ENCODE data around the gene HMG20B.

HMG20B gene

GRCh38 chr19:3531716-3532115, 41.0 kb upstream of the HMG20B start:
- Histone ChIP-seq H3F3A (ENCODE audit: insufficient read depth, low read length) (no peaks in the 10 kb centered on the region), H3K9ac (ENCODE audit: low read length) (no peak overlapping the region), H3K79me2 (ENCODE audit: low read length) (no peaks in the 10 kb centered on the region), H2AFZ (ENCODE audit: low read length) (no peak overlapping the region), H4K20me1 (ENCODE audit: insufficient read depth, low read length) (no peaks in the 10 kb centered on the region), H3K4me1 (ENCODE audit: low read length) (no peaks in the 10 kb centered on the region), H3K4me2 (ENCODE audit: low read depth, low read length) (no peak overlapping the region), H3K9me2 (replicated peaks; ENCODE audit: insufficient read depth, low read length) (no peaks in the 10 kb centered on the region), H3K27ac (ENCODE audit: low read length) (no peak overlapping the region), H3K36me3 (replicated peaks; ENCODE audit: insufficient read depth, low read length) (no peaks in the 10 kb centered on the region), H3K27me3 (replicated peaks; ENCODE audit: insufficient read depth, low read length) (no peaks in the 10 kb centered on the region), H3K4me3 (ENCODE audit: low read length) (no peak overlapping the region), H3K9me3 (replicated peaks; ENCODE audit: insufficient read depth, low read length) (no peaks in the 10 kb centered on the region)
- DNase-seq: no peak
- no peak for TF ChIP-seq EZH2phosphoT487 (IDR thresholded peaks at IDR 0.05; ENCODE audit: low read length)
- TF ChIP-seq EZH2 (optimal IDR thresholded peaks at IDR 0.05; ENCODE audit: low read depth, low read length): no peak
- TF ChIP-seq CTCF (IDR thresholded peaks at IDR 0.05; ENCODE audit: low read length): no peak

- H3F3A ChIP-seq (ENCODE audit: insufficient read depth, low read length): no peaks in the 10 kb centered on the region
- no peaks in the 10 kb centered on the region for H3K9me3 ChIP-seq (replicated peaks; ENCODE audit: insufficient read depth, low read length)
- no peak for DNase-seq
- no peak overlapping the region for H3K27ac ChIP-seq (ENCODE audit: low read length)
- no peak overlapping the region for H3K4me2 ChIP-seq (ENCODE audit: low read depth, low read length)
- H3K4me3 ChIP-seq (ENCODE audit: low read length): no peak overlapping the region
- TF ChIP-seq CTCF (IDR thresholded peaks at IDR 0.05; ENCODE audit: low read length) (no peak), EZH2 (optimal IDR thresholded peaks at IDR 0.05; ENCODE audit: low read depth, low read length) (no peak), EZH2phosphoT487 (IDR thresholded peaks at IDR 0.05; ENCODE audit: low read length) (no peak)
- H4K20me1 ChIP-seq (ENCODE audit: insufficient read depth, low read length): no peaks in the 10 kb centered on the region
- no peak overlapping the region for H2AFZ ChIP-seq (ENCODE audit: low read length)
- no peaks in the 10 kb centered on the region for H3K36me3 ChIP-seq (replicated peaks; ENCODE audit: insufficient read depth, low read length)
- no peaks in the 10 kb centered on the region for H3K27me3 ChIP-seq (replicated peaks; ENCODE audit: insufficient read depth, low read length)
- no peaks in the 10 kb centered on the region for H3K4me1 ChIP-seq (ENCODE audit: low read length)
- no peaks in the 10 kb centered on the region for H3K79me2 ChIP-seq (ENCODE audit: low read length)
- H3K9me2 ChIP-seq (replicated peaks; ENCODE audit: insufficient read depth, low read length): no peaks in the 10 kb centered on the region
- H3K9ac ChIP-seq (ENCODE audit: low read length): no peak overlapping the region
Measured at GRCh38 chr19:3532154-3532786, 40.5 kb upstream of the HMG20B start.

- no peak for DNase-seq
- no peaks in the 10 kb centered on the region for H3F3A ChIP-seq (ENCODE audit: insufficient read depth, low read length)
- H3K36me3 ChIP-seq (replicated peaks; ENCODE audit: insufficient read depth, low read length): no peaks in the 10 kb centered on the region
- TF ChIP-seq EZH2 (optimal IDR thresholded peaks at IDR 0.05; ENCODE audit: low read depth, low read length) (no peak), EZH2phosphoT487 (IDR thresholded peaks at IDR 0.05; ENCODE audit: low read length) (no peak), CTCF (IDR thresholded peaks at IDR 0.05; ENCODE audit: low read length) (no peak)
- no peaks in the 10 kb centered on the region for H3K4me1 ChIP-seq (ENCODE audit: low read length)
- H4K20me1 ChIP-seq (ENCODE audit: insufficient read depth, low read length): no peaks in the 10 kb centered on the region
- H3K9me2 ChIP-seq (replicated peaks; ENCODE audit: insufficient read depth, low read length): no peaks in the 10 kb centered on the region
- H3K9ac ChIP-seq (ENCODE audit: low read length): no peak overlapping the region
- no peaks in the 10 kb centered on the region for H3K9me3 ChIP-seq (replicated peaks; ENCODE audit: insufficient read depth, low read length)
- no peak overlapping the region for H3K4me3 ChIP-seq (ENCODE audit: low read length)
- H3K27ac ChIP-seq (ENCODE audit: low read length): no peak overlapping the region
- no peaks in the 10 kb centered on the region for H3K27me3 ChIP-seq (replicated peaks; ENCODE audit: insufficient read depth, low read length)
- no peak overlapping the region for H3K4me2 ChIP-seq (ENCODE audit: low read depth, low read length)
- no peaks in the 10 kb centered on the region for H3K79me2 ChIP-seq (ENCODE audit: low read length)
- no peak overlapping the region for H2AFZ ChIP-seq (ENCODE audit: low read length)
Measured at GRCh38 chr19:3533033-3533432, 39.7 kb upstream of the HMG20B start.
